Neural cell (in vitro differentiated cells): ENCODE measurements around the gene LCT. TPM values are rescaled to one million over a fixed set of nuclear protein-coding genes. Genes with fewer than 3 reads are reported as not detected.

Experiments
- H2AFZ ChIP-seq: fragments of 200-600, 300-800 bp; sonication (generic), shearing (Covaris generic); 2 replicates; pipeline ENCODE4 v1.6.0; 2014; ENCODE audit warnings: low read depth, mild to moderate bottlenecking, antibody characterized with exemption, low read length, moderate library complexity
- H3F3A ChIP-seq: fragments of 200-600 bp; shearing (Covaris generic); 2 replicates; pipeline ENCODE4 v1.6.1; 2016; ENCODE audit warnings: mild to moderate bottlenecking, moderate library complexity, mixed read lengths, antibody characterized with exemption, low read length; ENCODE audit not compliant: insufficient read depth, poor library complexity, severe bottlenecking
- H3K27ac ChIP-seq: fragments of 200-600, 300-800 bp; sonication (generic), shearing (Covaris generic); 2 replicates; pipeline ENCODE4 v1.5.1; 2014; ENCODE audit warnings: mild to moderate bottlenecking, low read length, moderate library complexity
- H3K27me3 ChIP-seq: fragments of 300-800, 200-600 bp; sonication (generic), shearing (Covaris generic); 2 replicates; pipeline ENCODE4 v1.6.0; 2014; ENCODE audit warnings: mild to moderate bottlenecking, low read depth, low read length, moderate library complexity; ENCODE audit not compliant: insufficient read depth
- H3K36me3 ChIP-seq: fragments of 300-800, 200-600 bp; sonication (generic), shearing (Covaris generic); 2 replicates; pipeline ENCODE4 v1.5.1; 2014; ENCODE audit warnings: mild to moderate bottlenecking, antibody characterized with exemption, low read length, moderate library complexity; ENCODE audit not compliant: insufficient read depth
- H3K4me2 ChIP-seq: fragments of 300-800, 200-600 bp; sonication (generic), shearing (Covaris generic); 2 replicates; pipeline ENCODE4 v1.6.0; 2014; ENCODE audit warnings: mild to moderate bottlenecking, low read length
- H3K4me3 ChIP-seq: fragments of 300-800, 200-600 bp; sonication (generic), shearing (Covaris generic); 2 replicates; pipeline ENCODE4 v1.5.1; 2014; ENCODE audit warnings: mild to moderate bottlenecking, low read length, moderate library complexity
- H3K79me2 ChIP-seq: fragments of 200-600 bp; shearing (Covaris generic); replicated peaks from 2 replicates; pipeline ENCODE4 v1.6.0; 2014; ENCODE audit warnings: mild to moderate bottlenecking, low read length, moderate library complexity; ENCODE audit not compliant: insufficient read depth
- H3K9ac ChIP-seq: fragments of 300-800, 200-600 bp; sonication (generic), shearing (Covaris generic); 2 replicates; pipeline ENCODE4 v1.6.1; 2016; ENCODE audit warnings: mild to moderate bottlenecking, low read length, mixed read lengths
- H3K9me2 ChIP-seq: fragments of 200-600 bp; shearing (Covaris generic); 2 replicates; pipeline ENCODE4 v1.6.1; 2016; ENCODE audit warnings: mild to moderate bottlenecking, low read length, mixed read lengths; ENCODE audit not compliant: insufficient read depth
- H3K9me3 ChIP-seq: fragments of 200-600, 300-800 bp; sonication (generic), shearing (Covaris generic); 2 replicates; pipeline ENCODE4 v1.6.1; 2016; ENCODE audit warnings: mild to moderate bottlenecking, mixed run types, low read length, moderate library complexity, mixed read lengths
- H4K20me1 ChIP-seq: fragments of 200-600 bp; shearing (Covaris generic); 2 replicates; pipeline ENCODE4 v1.6.1; 2016; ENCODE audit warnings: mild to moderate bottlenecking, mixed run types; ENCODE audit not compliant: insufficient read depth
- CTCF ChIP-seq: fragments of 450-650 bp; IDR thresholded peaks from 2 replicates; pipeline ENCODE4 v1.5.1; 2014; ENCODE audit warnings: antibody characterized with exemption, mild to moderate bottlenecking, moderate library complexity; ENCODE audit not compliant: poor library complexity, severe bottlenecking
- EP300 ChIP-seq: fragments of 450-650 bp; conservative IDR thresholded peaks from 2 replicates; pipeline ENCODE4 v1.6.1; 2014; ENCODE audit warnings: antibody characterized with exemption, mild to moderate bottlenecking, moderate library complexity; ENCODE audit not compliant: poor library complexity, severe bottlenecking
- EZH2 ChIP-seq: fragments of 200-600, 300-800 bp; shearing (Covaris generic), sonication (generic); IDR thresholded peaks from 2 replicates; pipeline ENCODE4 v1.6.1; 2014; ENCODE audit warnings: antibody characterized with exemption, low read length, borderline replicate concordance, mild to moderate bottlenecking; ENCODE audit not compliant: insufficient read depth, poor library complexity, severe bottlenecking
- MXI1 ChIP-seq: fragments of 450-650 bp; conservative IDR thresholded peaks from 2 replicates; pipeline ENCODE4 v1.6.1; 2014; ENCODE audit warnings: antibody characterized with exemption, mild to moderate bottlenecking; ENCODE audit not compliant: poor library complexity, severe bottlenecking
- POLR2AphosphoS5 ChIP-seq: IDR thresholded peaks from 2 replicates; pipeline ENCODE4 v1.6.1; 2012
- RAD21 ChIP-seq: fragments of 450-650 bp; conservative IDR thresholded peaks from 2 replicates; pipeline ENCODE4 v1.6.1; 2014; ENCODE audit warnings: antibody characterized with exemption, mild to moderate bottlenecking, moderate library complexity
- REST ChIP-seq: IDR thresholded peaks from 2 replicates; pipeline ENCODE4 v1.6.1; 2012; ENCODE audit warnings: borderline replicate concordance
- SMC3 ChIP-seq: fragments of 450-650 bp; conservative IDR thresholded peaks from 2 replicates; pipeline ENCODE4 v1.6.1; 2014; ENCODE audit warnings: antibody characterized with exemption, mild to moderate bottlenecking, moderate library complexity; ENCODE audit not compliant: poor library complexity
- TAF1 ChIP-seq: IDR thresholded peaks from 2 replicates; pipeline ENCODE4 v1.6.1; 2012; ENCODE audit warnings: low read depth
- polyA plus RNA-seq: library from polyadenylated mRNA; depleted of rRNA; stranded (reverse); fragments of >200 nt; gene quantifications from 2 replicates; pipeline ENCODE4 v1.2.3, GENCODE V29; 2014

LCT gene
- polyA plus RNA-seq, 1 donor from 2014 or later: not detected

GRCh38 chr2:135843671-135844070, 6.7 kb upstream of the LCT start:
- Histone ChIP-seq H3F3A (no peaks in the 10 kb centered on the region), H3K79me2 (no peaks in the 10 kb centered on the region), H4K20me1 (no peaks in the 10 kb centered on the region), H3K9me3 (no peaks in the 10 kb centered on the region), H3K9me2 (no peaks in the 10 kb centered on the region), H3K4me2 (no peak overlapping the region), H3K27me3 (no peaks in the 10 kb centered on the region), H3K36me3 (no peaks in the 10 kb centered on the region), H3K9ac (no peak overlapping the region), H3K4me3 (no peak overlapping the region), H2AFZ (no peak overlapping the region), H3K27ac (no peak overlapping the region)
- no peak for TF ChIP-seq REST
- TF ChIP-seq SMC3: no peak
- TF ChIP-seq MXI1: no peak
- no peak for TF ChIP-seq EP300

- H2AFZ ChIP-seq: no peak overlapping the region
- no peak overlapping the region for H3K4me2 ChIP-seq
- no peaks in the 10 kb centered on the region for H3K79me2 ChIP-seq
- no peaks in the 10 kb centered on the region for H3K36me3 ChIP-seq
- no peak overlapping the region for H3K27ac ChIP-seq
- H3K9me2 ChIP-seq: no peaks in the 10 kb centered on the region
- no peak overlapping the region for H3K9ac ChIP-seq
- no peaks in the 10 kb centered on the region for H3K27me3 ChIP-seq
- TF ChIP-seq EZH2 (no peak), EP300 (no peak), SMC3 (no peak), TAF1 (no peak), REST (no peak), RAD21 (no peak), CTCF (no peak), POLR2AphosphoS5 (no peak), MXI1 (no peak)
- H3K4me3 ChIP-seq: no peak overlapping the region
- H4K20me1 ChIP-seq: no peaks in the 10 kb centered on the region
- H3F3A ChIP-seq: no peaks in the 10 kb centered on the region
- H3K9me3 ChIP-seq: no peaks in the 10 kb centered on the region
These were observed 3.6 kb upstream of the LCT start for GRCh38 chr2:135840601-135841000.
